MM.1S (cell line): ENCODE data around the gene SRRM3.

Source experiments
- CTCF ChIP-seq: fragments of 300-600 bp; sonication (generic); IDR thresholded peaks from 2 replicates; pipeline ENCODE4 v1.5.1; 2016; ENCODE audit warnings: antibody characterized with exemption, low read length, mixed read lengths
- EZH2 ChIP-seq: fragments of 300-600 bp; sonication (generic); optimal IDR thresholded peaks from 2 replicates; pipeline ENCODE3; 2017; ENCODE audit warnings: low read depth, mild to moderate bottlenecking, antibody characterized with exemption, low read length, mixed read lengths
- EZH2phosphoT487 ChIP-seq: fragments of 300-600 bp; sonication (generic); IDR thresholded peaks from 2 replicates; pipeline ENCODE4 v1.6.1; 2018; ENCODE audit warnings: antibody characterized with exemption, low read length

- TF ChIP-seq CTCF (no peak), EZH2phosphoT487 (no peak), EZH2 (no peak)
Measured at GRCh38 chr7:76179686-76180085, 22.0 kb upstream of the SRRM3 start.
